Fibroblast of lung (primary cell): Measurements from ENCODE around the gene APH1B. TPM values are rescaled to one million over a fixed set of nuclear protein-coding genes. Genes with fewer than 3 reads are reported as not detected.
"Not testable (repeated sequence)": the region's sequence is repeated elsewhere in the genome, so short reads cannot be mapped to it uniquely, and the experiment has no call there.

ENCODE experiments used
- DNase-seq, 2 donors: peaks; one replicate each; pipeline versions ENCODE4 v3.0.0 to v3.0.0-alpha.2; 2010; ENCODE audit warnings: low read depth in 2 of 2
- H2AFZ ChIP-seq: 2 replicates; pipeline ENCODE4 v1.5.1; 2012; ENCODE audit warnings: low read length, control low read depth, inconsistent platforms
- H3K27ac ChIP-seq: 2 replicates; pipeline ENCODE4 v1.5.1; 2011; ENCODE audit warnings: low read length, control low read depth; ENCODE audit not compliant: insufficient read depth
- H3K27me3 ChIP-seq: 2 replicates; pipeline ENCODE4 v1.5.1; 2011; ENCODE audit warnings: mild to moderate bottlenecking, low read length; ENCODE audit not compliant: control insufficient read depth, insufficient read depth
- H3K36me3 ChIP-seq: 2 replicates; pipeline ENCODE4 v1.5.1; 2011; ENCODE audit warnings: low read length; ENCODE audit not compliant: control insufficient read depth, insufficient read depth
- H3K4me1 ChIP-seq: 2 replicates; pipeline ENCODE4 v1.5.1; 2011; ENCODE audit warnings: low read length; ENCODE audit not compliant: control insufficient read depth, insufficient read depth; ENCODE audit errors: extremely low read depth
- H3K4me2 ChIP-seq: 2 replicates; pipeline ENCODE4 v1.5.1; 2011; ENCODE audit warnings: low read length, control low read depth; ENCODE audit not compliant: insufficient read depth; ENCODE audit errors: extremely low read depth
- H3K4me3 ChIP-seq, 4 experiments: fragments of 200-600 bp in 1 of 4; sonication (generic) in 1 of 4; replicated peaks in 1 of 4; 2 replicates each; pipeline ENCODE4 v1.5.1; 2011 to 2016; ENCODE audit warnings: low read length in 4 of 4, low read depth in 3 of 4, mild to moderate bottlenecking in 3 of 4, control low read depth in 2 of 4, inconsistent platforms in 1 of 4, mixed read lengths in 1 of 4; ENCODE audit not compliant: insufficient read depth in 1 of 4; ENCODE audit errors: control extremely low read depth in 1 of 4
- H3K79me2 ChIP-seq: 2 replicates; pipeline ENCODE4 v1.5.1; 2012; ENCODE audit warnings: mild to moderate bottlenecking, low read length, inconsistent platforms; ENCODE audit not compliant: control insufficient read depth, insufficient read depth
- H3K9ac ChIP-seq: 2 replicates; pipeline ENCODE4 v1.5.1; 2011; ENCODE audit warnings: mild to moderate bottlenecking, low read length, control low read depth; ENCODE audit not compliant: insufficient read depth
- H3K9me3 ChIP-seq: 2 replicates; pipeline ENCODE4 v1.5.1; 2012; ENCODE audit warnings: low read depth, low read length; ENCODE audit not compliant: control insufficient read depth, insufficient read depth
- H4K20me1 ChIP-seq: 2 replicates; pipeline ENCODE4 v1.5.1; 2011; ENCODE audit warnings: low read length; ENCODE audit not compliant: control insufficient read depth, insufficient read depth; ENCODE audit errors: extremely low read depth
- EZH2 ChIP-seq: IDR thresholded peaks from 2 replicates; pipeline ENCODE4 v1.5.1; 2012; ENCODE audit warnings: low read length, control low read depth, mild to moderate bottlenecking; ENCODE audit errors: missing control alignments
- polyA plus RNA-seq, 2 donors: library from polyadenylated mRNA; depleted of rRNA in 1 of 2; stranded (reverse) in 1 of 2; unstranded in 1 of 2; fragments of >200 nt; gene quantifications; 2 replicates each; pipeline ENCODE4 v1.2.1, GENCODE V29; 2011 to 2012; ENCODE audit warnings: missing spikeins in 1 of 2
- total RNA-seq: library from RNA; depleted of rRNA; stranded (reverse); fragments of >200 nt; gene quantifications from 2 replicates; pipeline ENCODE4 v1.2.1, GENCODE V29; 2014
- TF ChIP-seq, protein P1 (sequence below), 2 donors: IDR thresholded peaks in 1 of 2; conservative IDR thresholded peaks in 1 of 2; 1 replicate in 1 of 2; 2 replicates in 1 of 2; pipeline ENCODE4 v1.5.1; 2011 to 2012; ENCODE audit warnings: low read length in 2 of 2, control low read depth in 1 of 2, inconsistent platforms in 1 of 2, low read depth in 1 of 2, mild to moderate bottlenecking in 1 of 2

APH1B gene
- total and polyA plus RNA-seq, 2 donors (not counting 1 experiment from before 2014, with no cell fraction given): 23.5 to 32.2 TPM

- no peaks in the 10 kb centered on the region for H3K79me2 ChIP-seq
- no peaks in the 10 kb centered on the region for H3K36me3 ChIP-seq
- H3K4me2 ChIP-seq: no peak overlapping the region
- H3K9me3 ChIP-seq: no peaks in the 10 kb centered on the region
- H3K27ac ChIP-seq: no peak overlapping the region
- no peaks in the 10 kb centered on the region for H3K27me3 ChIP-seq
- TF ChIP-seq, protein P1, sequence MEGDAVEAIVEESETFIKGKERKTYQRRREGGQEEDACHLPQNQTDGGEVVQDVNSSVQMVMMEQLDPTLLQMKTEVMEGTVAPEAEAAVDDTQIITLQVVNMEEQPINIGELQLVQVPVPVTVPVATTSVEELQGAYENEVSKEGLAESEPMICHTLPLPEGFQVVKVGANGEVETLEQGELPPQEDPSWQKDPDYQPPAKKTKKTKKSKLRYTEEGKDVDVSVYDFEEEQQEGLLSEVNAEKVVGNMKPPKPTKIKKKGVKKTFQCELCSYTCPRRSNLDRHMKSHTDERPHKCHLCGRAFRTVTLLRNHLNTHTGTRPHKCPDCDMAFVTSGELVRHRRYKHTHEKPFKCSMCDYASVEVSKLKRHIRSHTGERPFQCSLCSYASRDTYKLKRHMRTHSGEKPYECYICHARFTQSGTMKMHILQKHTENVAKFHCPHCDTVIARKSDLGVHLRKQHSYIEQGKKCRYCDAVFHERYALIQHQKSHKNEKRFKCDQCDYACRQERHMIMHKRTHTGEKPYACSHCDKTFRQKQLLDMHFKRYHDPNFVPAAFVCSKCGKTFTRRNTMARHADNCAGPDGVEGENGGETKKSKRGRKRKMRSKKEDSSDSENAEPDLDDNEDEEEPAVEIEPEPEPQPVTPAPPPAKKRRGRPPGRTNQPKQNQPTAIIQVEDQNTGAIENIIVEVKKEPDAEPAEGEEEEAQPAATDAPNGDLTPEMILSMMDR (conservative IDR thresholded peaks at IDR 0.05 in 1 of 2, IDR thresholded peaks at IDR 0.05 in 1 of 2; ENCODE audit: low read depth in 1 of 2, low read length in 2 of 2): no peak
- no peak for TF ChIP-seq EZH2
- no peaks in the 10 kb centered on the region for H4K20me1 ChIP-seq
- H3K9ac ChIP-seq: no peak overlapping the region
- H2AFZ ChIP-seq: no peak overlapping the region
- no peak overlapping the region for H3K4me3 ChIP-seq
- no peak for DNase-seq
- no peaks in the 10 kb centered on the region for H3K4me1 ChIP-seq
Observed at GRCh38 chr15:63319065-63319464, 41.7 kb downstream of the APH1B start.

- H3K36me3 ChIP-seq, H3K4me3 ChIP-seq, H3K9me3 ChIP-seq, H3K4me2 ChIP-seq, H2AFZ ChIP-seq, H4K20me1 ChIP-seq, H3K9ac ChIP-seq, DNase-seq, H3K27me3 ChIP-seq, H3K79me2 ChIP-seq, H3K27ac ChIP-seq, H3K4me1 ChIP-seq: not testable (repeated sequence)
Observed at GRCh38 chr15:63320446-63320845, 43.0 kb downstream of the APH1B start.

- not testable (repeated sequence) for H4K20me1 ChIP-seq, H3K9me3 ChIP-seq, DNase-seq, H3K27ac ChIP-seq, H3K9ac ChIP-seq, H3K27me3 ChIP-seq, H2AFZ ChIP-seq, H3K4me1 ChIP-seq, H3K36me3 ChIP-seq, H3K4me3 ChIP-seq, H3K4me2 ChIP-seq, H3K79me2 ChIP-seq
Observed at GRCh38 chr15:63320981-63321380, 43.6 kb downstream of the APH1B start.

GRCh38 chr15:63321462-63321861 is 44.1 kb downstream of the APH1B start:
- no peak for DNase-seq
- Histone ChIP-seq H3K79me2 (no peaks in the 10 kb centered on the region), H3K4me1 (no peaks in the 10 kb centered on the region), H3K4me3 (no peak overlapping the region), H2AFZ (no peak overlapping the region), H3K27me3 (no peaks in the 10 kb centered on the region), H3K9ac (no peak overlapping the region), H3K4me2 (no peak overlapping the region), H3K9me3 (no peaks in the 10 kb centered on the region), H3K36me3 (no peaks in the 10 kb centered on the region), H4K20me1 (no peaks in the 10 kb centered on the region), H3K27ac (no peak overlapping the region)
- no peak for TF ChIP-seq EZH2
- TF ChIP-seq, protein P1 (conservative IDR thresholded peaks at IDR 0.05 in 1 of 2, IDR thresholded peaks at IDR 0.05 in 1 of 2; ENCODE audit: low read depth in 1 of 2, low read length in 2 of 2): no peak
